ENCODE data around the gene INCENP. TPM values are rescaled to one million over a fixed set of nuclear protein-coding genes. Genes with fewer than 3 reads are reported as not detected.

INCENP gene
- total and polyA plus RNA-seq, 8 donors, result 2.6 to 32.1 (median 5.1) TPM

- Histone ChIP-seq H3K36me3 (peaks cover 69 to 100% (median 97%) of the 10 kb centered on the region in 4 donors), H3K9me3 (no peaks in the 10 kb centered on the region), H3K27me3 (no peaks in the 10 kb centered on the region), H3K4me3 (no peak overlapping the region), H3K4me1 (no peaks in the 10 kb centered on the region), H3K27ac (no peak overlapping the region)
- TF ChIP-seq POLR2AphosphoS5 (IDR thresholded peaks at IDR 0.05) (no peak), CTCF (IDR thresholded peaks at IDR 0.05) (no peak), EP300 (IDR thresholded peaks at IDR 0.05) (no peak), POLR2A (IDR thresholded peaks at IDR 0.05) (no peak)
- DNase-seq, result peak in 1 of 2 donors; percentile 21
- intact Hi-C loops (cut with DNase I; ENCODE audit: low total_unique reads), result no loop called here
- 94 to 98% (median 97%) methylated on average over 24 of the region's 24 CpGs for WGBS, 5 donors
These were observed 20.9 kb downstream of the INCENP start for GRCh38 chr11:62144641-62145255.

- DNase-seq, result peak in 1 of 2 donors; percentile 16
- no peak overlapping the region for H3K4me3 ChIP-seq
- 92 to 99% (median 95%) methylated on average over 11 of the region's 11 CpGs for WGBS, 5 donors
- H3K27ac ChIP-seq, result no peak overlapping the region
- H3K4me1 ChIP-seq, result no peaks in the 10 kb centered on the region
- no peaks in the 10 kb centered on the region for H3K9me3 ChIP-seq
- intact Hi-C loops (cut with DNase I; ENCODE audit: low total_unique reads), result no loop called here
- H3K27me3 ChIP-seq, result no peaks in the 10 kb centered on the region
- TF ChIP-seq POLR2AphosphoS5 (IDR thresholded peaks at IDR 0.05) (no peak), POLR2A (IDR thresholded peaks at IDR 0.05) (no peak), EP300 (IDR thresholded peaks at IDR 0.05) (no peak), CTCF (IDR thresholded peaks at IDR 0.05) (no peak)
- peaks cover 69 to 100% (median 97%) of the 10 kb centered on the region in 4 donors for H3K36me3 ChIP-seq
These were observed 21.6 kb downstream of the INCENP start for GRCh38 chr11:62145261-62145871.

DNA sequence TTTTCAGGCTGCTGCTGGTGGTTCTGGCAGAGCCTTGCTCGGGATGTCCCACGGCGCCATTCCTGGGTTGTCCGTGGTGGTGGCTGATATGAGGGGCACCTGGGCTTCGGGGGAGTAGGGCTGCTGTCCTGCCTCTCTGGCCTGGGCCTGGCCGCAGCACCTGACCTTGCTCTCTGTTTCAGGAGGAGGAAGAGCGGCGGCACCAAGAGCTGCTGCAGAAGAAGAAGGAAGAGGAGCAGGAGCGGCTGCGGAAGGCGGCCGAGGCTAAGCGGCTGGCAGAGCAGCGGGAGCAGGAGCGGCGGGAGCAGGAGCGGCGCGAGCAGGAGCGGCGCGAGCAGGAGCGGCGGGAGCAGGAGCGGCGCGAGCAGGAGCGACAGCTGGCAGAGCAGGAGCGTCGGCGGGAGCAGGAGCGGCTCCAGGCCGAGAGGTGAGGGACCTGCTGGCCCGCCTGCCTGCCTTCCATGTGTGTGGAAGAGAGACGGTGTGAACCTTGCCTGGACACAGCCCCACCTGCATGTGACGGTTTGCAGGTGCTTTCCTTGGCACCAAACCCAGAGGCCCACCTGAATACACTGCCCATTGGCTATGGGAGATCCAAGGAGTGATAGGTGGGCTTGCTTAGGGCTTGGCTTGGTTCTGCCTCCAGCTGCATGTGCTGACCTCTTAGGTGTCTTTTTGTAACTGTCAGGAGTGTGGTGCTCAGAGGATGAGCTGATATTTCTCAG, 22.8 kb downstream of the INCENP start:
- 93 to 95% (median 94%) methylated on average over 31 to 36 of the region's 36 CpGs for WGBS, 5 donors
- H3K27me3 ChIP-seq, result no peaks in the 10 kb centered on the region
- no peak overlapping the region for H3K27ac ChIP-seq
- peak in 1 of 2 donors; percentile 22 for DNase-seq
- peaks cover 59 to 100% (median 97%) of the 10 kb centered on the region in 4 donors for H3K36me3 ChIP-seq
- H3K4me3 ChIP-seq, result no peak overlapping the region
- no peaks in the 10 kb centered on the region for H3K4me1 ChIP-seq
- H3K9me3 ChIP-seq, result no peaks in the 10 kb centered on the region
- intact Hi-C loops (cut with DNase I; ENCODE audit: low total_unique reads), result no loop called here
- TF ChIP-seq CTCF (IDR thresholded peaks at IDR 0.05) (no peak), POLR2AphosphoS5 (IDR thresholded peaks at IDR 0.05) (no peak), POLR2A (IDR thresholded peaks at IDR 0.05) (no peak), EP300 (IDR thresholded peaks at IDR 0.05) (no peak)

- Histone ChIP-seq H3K9me3 (no peaks in the 10 kb centered on the region), H3K27me3 (no peaks in the 10 kb centered on the region), H3K27ac (no peak overlapping the region), H3K4me3 (no peak overlapping the region), H3K4me1 (no peaks in the 10 kb centered on the region), H3K36me3 (peaks cover 66 to 100% (median 97%) of the 10 kb centered on the region in 4 donors)
- no peak for TF ChIP-seq POLR2A (IDR thresholded peaks at IDR 0.05)
- TF ChIP-seq EP300 (IDR thresholded peaks at IDR 0.05), result no peak
- no peak for TF ChIP-seq CTCF (IDR thresholded peaks at IDR 0.05)
- TF ChIP-seq POLR2AphosphoS5 (IDR thresholded peaks at IDR 0.05), result no peak
- intact Hi-C loops (cut with DNase I; ENCODE audit: low total_unique reads), result no loop called here
- peak in 1 of 2 donors; percentile 14 for DNase-seq
- WGBS, 5 donors, result 88 to 94% (median 90%) methylated on average over 12 of the region's 12 CpGs
These were observed 23.7 kb downstream of the INCENP start for GRCh38 chr11:62147545-62147944.

Measured in stomach (tissue), 9 donors.